NCI-H82 (cell line): Measurements from ENCODE around the gene STK4.

ENCODE experiments used
- DNase-seq: peaks from one replicate; lab custom pipeline; 2025; lab: John Stamatoyannopoulos, UW

The STK4 gene

DNA sequence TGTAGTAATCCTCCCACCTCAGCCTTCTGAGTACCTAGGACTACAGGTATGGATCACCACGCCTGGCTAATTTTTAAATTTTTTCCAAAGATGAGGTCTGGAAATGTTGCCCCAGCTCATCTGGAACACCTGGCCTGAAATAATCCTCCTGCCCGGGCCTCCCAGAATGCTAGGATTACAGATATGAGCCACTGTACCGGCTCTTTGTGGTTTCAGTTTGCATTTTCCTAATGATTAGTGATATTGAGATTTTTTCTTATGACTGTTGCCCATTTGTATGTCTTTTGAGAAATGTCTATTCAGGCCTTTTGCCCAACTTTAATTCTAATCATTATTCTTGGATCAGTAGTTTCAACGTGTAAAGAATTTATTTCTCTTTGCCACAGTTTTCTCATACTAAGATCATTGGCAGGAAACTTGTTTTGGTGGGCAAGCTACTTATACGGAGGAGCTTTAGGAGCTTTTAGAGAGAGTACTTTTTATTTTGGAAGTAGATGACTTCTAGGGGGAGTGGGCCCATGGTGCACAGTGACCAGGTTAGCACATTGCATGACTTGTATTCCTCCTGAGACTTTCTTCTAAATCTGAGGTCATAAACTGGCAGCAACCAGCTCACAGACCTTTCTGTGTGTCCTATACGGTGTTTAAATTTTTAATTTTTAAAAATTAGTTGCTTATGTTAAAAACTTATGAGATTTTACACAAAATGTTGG is 62.3 kb downstream of the STK4 start:
- no peak for DNase-seq

DNA sequence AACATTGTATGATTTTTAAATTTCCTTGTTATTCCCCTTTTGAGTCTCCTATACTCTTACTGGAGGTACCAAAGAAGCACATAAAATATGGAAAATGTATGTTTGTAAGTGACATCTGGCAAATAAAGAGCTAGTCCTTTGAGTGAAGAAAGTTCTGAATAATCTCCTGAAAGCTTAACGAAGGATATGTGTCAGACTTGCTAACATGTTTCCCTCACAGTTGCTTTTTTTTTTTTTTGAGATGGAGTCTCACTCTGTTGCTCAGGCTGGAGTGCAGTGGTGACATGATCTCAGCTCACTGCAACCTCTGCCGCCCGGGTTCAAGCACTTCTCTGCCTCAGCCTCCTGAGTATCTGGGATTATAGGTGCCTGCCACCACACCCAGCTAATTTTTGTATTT is 63.6 kb downstream of the STK4 start:
- DNase-seq: no peak

DNA sequence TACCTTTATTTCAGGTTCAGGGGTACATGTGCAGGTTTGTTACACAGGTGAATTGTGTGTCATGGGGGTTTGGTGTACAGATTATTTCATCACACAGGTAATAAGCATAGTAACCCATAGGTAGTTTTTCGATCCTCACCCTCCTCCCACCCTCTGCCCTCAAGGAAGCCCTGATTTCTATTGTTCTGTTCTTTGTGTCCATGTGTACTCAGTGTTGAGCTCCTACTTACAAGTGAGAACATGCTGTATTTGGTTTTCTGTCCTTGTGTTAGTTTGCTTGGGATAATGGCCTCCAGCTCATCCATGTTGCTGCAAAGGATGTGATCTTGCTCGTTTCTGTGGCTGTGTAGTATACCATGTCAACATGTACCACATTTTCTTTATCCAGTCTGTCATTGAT is 66.0 kb downstream of the STK4 start:
- no peak for DNase-seq

DNA sequence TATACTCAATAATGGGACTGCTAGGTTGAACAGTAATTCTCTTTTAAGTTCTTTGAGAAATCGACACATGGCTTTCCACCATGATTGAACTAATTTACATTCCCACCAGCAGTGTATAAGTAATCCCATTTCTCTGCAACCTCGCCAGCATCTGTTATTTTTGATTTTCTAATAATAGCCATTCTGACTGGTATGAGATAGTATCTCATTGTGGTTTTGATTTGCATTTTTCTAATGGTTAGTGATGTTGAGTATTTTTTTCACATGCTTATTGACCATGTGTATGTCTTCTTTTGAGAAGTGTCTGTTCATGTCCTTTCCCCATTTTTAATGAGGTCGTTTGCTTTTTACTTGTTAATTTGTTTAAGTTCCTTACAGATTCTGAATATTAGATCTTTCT is 66.5 kb downstream of the STK4 start:
- DNase-seq: no peak

DNA sequence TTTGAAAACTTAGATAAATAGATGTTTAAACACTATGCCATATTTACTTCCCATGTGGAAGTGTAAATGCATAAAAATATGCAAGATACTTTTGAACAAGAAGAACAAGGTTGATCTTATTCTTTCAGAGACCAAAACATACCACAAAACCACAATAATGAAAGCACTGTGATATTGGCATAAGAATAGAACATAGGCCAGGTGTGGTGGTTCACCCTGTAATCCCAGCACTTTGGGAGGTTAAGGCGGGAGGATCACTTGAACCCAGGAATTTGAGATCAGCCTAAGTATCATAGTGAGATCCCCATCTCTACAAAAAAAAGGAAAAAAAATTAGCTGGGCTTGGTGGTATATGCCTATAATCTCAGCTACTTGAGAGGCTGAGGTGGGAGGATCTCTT is 68.1 kb downstream of the STK4 start:
- DNase-seq: no peak

DNA sequence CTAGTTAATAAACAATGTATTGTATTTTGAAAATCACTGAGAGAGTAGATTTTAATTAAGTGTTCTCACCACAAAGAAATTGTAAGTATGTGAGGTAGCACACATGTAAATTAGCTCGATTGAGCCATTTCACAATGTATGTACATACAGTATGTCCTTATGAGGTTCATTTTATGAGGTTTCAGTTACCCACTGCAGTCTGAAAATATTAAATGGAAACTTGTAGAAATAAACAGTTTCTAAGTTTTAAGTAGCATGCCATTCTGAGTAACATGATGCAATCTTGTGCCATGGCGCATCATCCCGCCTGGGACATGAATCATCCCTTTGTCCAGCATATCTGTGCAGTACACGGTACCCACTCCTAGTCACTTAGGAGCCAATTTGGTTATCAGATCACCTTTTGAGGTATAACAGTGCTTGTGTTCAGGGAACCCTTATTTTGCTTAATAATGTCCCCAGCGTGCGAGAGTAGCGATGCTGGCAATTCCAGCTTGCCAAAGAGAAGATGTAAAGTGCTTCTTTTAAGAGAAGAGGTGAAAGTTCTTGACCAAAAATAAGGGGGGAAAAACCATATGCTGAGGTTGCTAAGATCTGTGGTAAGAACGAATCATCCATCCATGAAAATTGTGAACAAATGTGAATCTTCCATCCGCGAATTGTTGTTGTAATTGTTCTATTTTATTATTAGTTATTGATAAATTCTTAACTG is 69.9 kb downstream of the STK4 start:
- DNase-seq: no peak

DNA sequence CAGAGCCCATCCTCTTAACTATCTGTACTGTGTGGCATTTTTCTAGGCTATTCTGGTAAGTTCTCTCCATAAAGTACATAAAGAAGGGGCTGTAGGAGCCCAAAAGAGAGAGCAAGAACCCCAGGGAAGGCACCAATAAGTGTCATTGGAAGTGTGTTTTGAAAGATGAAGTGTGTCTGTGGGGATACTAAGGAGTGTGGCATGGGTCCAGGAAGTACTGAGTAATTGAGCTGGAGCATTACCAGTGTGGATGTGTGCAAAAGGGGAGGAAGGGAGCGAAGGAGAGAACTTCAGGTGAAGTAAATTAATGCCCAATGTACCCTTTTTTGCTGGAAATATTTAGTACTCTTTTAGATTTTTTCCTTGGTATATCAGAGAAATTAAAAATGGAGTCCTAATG is 70.7 kb downstream of the STK4 start:
- no peak for DNase-seq

DNA sequence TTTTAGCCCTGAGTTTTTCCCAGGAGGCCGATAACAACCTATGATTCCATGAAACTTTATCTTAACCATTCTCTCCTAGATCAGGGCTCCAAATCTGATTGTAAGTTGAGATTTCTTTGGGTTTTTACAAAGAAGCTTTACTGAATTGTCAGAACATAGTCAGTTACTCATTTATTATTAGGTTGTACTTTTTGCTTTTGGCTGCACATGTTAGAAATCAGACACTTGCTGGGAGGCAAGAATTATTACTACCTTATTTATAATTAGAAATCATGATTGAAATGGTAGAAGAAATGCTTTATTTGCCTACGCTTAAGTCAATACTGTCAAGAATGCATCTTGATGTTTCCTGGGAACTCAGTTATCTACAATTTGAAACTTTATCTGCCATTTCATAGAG is 71.3 kb downstream of the STK4 start:
- DNase-seq: no peak

DNA sequence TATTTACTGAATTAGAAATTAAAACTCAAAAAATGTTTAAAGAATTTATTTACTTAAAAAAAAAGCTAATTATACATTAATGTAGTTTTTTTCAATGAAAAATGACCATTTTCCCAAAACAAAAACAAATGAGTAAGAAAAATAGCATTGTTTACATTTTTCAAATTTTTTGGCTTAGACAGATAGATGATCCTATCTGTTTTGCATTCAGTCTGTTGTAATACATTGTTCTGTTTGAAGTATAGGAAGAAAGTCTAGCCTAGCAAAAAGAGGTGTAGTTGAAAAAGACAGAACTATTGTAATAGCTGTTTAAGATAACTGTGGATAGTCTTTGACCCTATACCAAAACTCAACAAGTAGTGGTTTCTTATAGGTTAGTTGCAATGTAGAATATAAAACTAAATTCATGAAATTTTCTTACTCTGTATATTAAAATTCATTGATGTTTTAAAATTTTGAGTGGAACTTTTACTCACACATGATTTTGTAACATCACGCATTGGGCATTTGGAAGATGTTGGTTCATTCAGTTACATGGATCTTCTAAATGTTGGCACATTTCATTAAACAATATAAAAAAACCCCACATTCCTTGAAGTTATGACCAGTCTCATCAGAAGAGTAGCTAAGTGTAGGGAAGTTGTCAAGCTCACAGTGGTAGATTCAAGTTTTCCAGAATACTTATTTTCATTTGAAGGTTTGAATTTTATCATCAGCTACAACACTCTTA is 72.6 kb downstream of the STK4 start:
- no peak for DNase-seq

DNA sequence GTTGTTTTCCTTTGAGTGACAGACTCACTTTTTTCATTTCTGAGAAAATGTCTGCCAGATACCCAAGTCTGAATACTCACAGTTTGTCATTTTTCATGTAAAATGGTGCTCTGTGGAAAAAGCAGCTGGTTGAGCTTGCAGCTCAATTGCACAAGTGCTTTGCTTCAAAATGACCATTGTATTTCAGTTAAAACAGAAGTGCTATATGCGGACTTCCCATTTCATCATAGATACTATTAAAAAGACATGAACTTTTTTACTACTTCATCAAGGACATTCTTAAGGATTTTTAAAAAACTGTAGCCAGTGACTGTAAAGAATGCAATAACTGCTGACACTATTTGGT is 73.1 kb downstream of the STK4 start:
- no peak for DNase-seq

DNA sequence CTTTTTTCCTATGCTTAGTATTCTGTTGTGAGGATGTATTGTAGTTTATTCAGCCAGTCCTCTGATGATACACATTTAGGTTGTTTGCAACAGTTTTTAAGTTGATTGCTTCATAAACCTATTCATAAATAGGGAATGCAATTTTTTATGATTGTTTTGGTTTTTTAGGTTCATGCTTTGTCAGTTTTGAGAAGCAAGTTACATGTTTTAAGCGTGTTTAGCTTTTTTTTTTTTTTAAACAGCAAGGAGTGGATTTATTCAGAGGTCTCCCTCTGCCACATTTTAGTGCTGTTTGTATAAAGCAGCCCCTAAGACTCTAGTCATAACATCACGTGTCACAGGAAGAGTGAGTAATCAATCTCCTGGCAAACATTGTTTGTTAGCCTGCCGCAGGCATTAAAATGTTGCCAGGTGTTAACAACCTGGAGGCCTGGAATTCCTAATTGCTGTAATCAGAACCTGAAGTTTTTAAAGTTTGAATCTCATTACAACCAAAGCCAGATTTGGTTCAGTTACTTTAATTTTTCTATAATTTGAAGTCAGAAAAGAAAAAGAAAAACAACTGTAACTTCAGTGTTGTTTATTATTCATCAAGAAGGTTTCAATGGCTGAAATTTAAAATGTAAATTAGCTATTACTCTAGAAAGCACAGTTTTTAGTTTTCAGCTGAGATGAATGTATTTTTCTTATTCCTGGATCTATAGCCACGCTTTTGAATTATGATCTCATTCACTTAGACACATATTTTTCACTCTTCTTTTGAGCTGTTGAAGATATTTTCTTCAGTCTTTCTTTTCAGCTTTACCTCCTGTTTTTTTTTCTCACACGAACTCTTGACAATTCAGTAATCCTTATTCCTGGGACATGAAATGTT is 75.4 kb downstream of the STK4 start:
- DNase-seq: no peak

DNA sequence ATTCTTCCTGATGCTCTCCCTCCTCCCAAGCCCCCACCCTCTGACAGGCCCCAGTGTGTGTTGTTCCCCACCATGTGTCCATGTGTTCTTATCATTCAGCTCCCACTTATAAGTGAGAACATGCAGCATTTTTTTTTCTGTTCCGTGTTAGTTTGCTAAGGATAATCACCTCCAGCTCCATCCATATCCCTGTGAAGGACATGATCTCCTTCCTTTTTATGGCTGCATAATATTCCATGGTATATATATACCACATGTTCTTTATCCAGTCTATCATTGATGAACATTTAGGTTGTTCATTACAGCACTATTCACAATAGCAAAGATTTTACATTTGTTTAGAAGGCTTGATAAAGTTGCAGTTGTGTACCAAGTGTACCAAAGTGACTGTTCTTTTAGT is 76.7 kb downstream of the STK4 start:
- DNase-seq: no peak

DNA sequence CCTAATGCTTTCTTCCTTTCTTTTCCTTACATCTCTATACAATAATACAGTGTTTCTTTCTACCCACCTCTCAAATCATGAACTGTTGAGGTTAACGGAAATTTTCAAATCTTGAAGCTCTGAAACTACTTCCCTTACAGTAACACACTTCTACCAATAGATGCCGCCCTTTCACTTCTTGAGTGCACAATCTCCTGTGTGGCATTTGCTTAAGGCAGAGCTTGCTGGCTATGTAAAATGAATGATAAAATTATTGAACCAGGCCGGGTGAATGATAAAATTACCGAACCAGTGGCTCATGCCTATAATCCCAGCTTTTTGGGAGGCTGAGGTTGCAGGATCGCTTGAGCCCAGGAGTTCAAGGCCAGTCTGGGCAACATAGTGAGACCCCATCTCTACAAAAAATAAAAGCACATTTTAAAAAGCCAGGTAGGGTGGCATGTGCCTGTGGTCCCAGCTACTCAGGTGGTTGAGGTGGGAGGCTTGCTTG is 77.8 kb downstream of the STK4 start:
- peak; percentile 83 for DNase-seq

DNA sequence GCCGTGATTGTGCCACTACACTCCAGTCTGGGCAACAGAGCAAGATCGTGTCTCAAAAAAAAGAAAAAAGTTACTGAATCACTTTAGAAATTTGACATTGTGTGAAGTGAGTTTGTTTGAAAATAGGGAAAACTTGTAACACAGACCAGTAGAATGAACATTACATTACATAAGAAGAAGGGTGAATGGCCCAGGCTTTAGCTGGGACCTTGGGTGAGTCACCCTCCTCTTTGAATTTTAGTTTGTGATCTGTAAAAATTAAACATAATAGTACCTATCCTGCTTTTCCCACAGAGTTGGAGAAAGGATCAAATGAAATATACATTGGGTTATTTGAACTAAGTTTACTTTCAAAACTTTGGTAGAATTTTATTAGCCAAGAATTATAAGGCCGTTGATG is 78.3 kb downstream of the STK4 start:
- DNase-seq: no peak

DNA sequence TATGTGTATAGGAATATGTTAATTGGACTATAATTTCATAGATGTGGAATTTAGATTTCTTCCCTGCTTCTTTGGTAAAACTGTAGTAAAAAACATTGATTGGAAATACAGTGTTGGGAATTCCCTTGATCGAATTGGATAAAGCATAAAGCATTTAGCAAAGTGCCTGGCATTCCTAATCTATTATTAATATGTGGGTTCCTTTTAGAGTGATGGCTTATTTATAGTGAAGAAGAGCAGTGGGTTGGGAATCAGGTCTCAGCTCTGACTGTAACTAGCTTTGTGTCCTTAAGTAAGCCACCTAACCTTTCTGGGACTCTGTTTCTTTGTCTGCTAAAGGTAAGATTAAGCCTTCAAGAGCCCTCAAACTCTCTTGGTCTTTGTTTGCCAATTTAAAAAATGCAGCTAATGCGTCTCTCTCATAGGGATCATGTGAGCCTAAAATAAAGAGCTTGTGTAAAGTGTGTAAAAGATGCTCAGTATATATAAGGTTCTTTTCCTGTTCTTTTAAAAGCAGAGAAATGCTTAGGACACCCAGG is 81.3 kb downstream of the STK4 start:
- DNase-seq: no peak

DNA sequence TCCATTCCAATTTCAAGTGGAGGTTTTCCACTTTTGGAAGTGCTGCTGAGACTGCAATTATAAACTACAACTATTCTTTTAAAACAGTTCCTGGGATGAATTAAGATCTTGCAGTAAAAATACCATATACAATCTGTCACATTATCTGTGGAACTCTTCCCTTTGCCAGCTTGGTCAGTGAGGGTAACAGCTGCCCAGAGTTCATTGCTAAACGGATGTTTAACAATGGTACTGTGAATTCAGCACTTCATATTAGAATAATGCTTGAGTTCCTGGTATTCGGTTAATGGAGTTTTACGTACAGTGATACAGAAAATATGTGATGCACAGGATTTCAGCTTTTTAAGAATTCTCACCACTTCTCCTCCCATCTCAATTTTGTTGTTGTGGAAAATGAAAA is 83.1 kb downstream of the STK4 start:
- no peak for DNase-seq

DNA sequence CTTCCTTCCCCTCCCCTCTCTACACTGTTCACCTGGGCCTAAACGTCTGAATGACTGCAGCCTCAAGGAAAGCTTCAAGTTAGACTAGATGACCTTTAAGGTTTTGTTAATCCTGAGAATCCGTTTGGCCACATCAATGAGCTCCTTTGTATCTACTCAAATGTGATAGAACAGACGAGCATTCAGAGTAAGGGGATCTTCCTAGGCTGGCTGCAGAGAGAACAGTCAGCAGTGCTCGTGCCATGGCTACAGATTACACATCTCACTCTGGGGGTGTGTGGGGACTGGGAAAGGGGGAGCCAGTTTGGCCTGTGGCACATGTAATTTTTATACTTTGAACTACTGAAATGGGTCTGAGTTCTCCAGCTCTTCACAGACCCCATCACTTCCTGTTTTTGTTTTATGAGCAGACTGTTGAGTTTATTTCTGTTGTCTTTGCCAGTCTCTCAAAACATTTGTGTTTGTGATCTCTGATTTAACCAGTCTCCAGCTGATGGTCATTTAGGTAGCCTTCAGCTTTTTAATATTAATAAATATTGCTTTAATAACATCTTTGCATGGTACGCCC is 83.7 kb downstream of the STK4 start:
- no peak for DNase-seq

DNA sequence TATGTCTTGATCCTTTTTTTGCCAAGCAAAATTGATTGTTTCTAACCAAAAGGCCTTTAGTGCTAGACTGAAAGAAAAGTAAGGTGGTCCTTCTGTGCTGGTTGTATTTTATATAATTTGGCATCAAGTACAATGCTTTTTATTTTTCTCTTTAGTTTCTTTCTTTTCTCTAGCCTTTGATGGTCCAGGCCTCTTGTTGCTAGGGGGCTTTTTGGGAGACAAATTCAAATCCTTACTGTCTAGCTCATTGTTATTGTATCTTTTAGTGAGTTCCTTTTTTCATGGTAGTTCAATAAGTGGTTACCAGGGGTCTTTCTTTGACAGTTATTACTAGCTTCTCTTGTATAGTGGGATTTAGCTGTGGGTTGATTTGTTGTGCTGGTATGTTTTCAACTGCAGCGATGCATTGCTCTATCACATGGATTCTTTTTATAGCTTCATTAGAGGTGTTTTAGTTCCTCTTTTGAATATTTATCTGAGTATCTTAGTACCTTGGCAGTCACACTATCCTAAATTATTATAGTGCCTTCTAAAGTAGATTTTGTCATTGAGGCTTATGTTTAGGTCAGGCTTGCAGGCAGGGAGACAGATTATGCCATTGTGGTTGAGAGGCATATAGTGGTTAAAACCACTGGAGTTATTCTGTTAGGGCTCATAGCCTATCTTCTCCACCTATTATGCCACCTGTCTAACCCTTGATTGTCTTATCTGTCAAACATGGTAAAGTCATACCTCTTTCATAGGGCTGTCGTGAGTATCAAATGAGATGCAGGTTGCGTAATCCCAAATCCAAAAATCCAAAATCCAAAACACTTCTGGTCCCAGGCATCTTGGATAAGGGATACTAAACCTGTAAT is 85.1 kb downstream of the STK4 start:
- DNase-seq: no peak

DNA sequence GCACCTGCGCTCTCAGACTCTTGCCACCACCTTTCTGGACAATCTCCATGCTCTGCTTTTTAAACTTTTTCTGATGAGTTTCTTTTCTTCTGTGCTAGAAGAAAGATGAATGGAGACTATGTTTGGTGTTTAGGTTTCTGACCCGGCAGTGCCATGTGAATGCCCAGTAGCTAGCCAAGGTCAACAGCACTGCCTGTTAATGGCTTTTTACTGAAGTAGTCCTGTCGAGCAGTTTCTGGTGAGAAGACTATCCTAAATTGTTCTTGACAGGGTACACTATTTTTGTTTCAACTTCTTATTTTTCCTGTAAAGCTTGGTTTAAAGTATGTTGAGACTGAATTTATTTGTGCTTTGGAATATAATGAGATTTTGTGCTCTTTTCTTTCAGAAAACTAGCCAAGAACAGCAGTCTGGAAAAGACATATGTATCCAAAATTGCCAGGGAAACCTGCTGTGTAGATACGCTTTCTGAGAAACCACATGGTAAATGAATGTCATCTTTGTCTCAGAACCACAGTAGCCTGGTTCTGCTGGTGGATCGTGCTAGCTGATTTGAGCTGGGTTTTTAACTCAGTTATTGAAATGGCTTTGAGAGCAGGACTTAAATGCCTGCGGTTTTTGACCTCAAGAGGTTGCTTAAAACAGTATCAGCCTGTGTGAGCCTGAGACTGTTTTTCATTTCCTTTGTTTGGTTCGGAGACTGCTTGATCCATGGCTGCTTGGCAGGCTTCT is 86.6 kb downstream of the STK4 start:
- no peak for DNase-seq
